WTC11 (cell line): Measurements from ENCODE around the gene WRAP73.

Experiments used
- AFF4 ChIP-seq: sonication (generic); formaldehyde crosslinking; IDR thresholded peaks from 2 replicates; pipeline ENCODE4 v1.8.1; 2023; ENCODE audit warnings: mild to moderate bottlenecking, missing genetic modification reagents, borderline replicate concordance
- ARID4B ChIP-seq: sonication (generic); formaldehyde crosslinking; IDR thresholded peaks from 2 replicates; pipeline ENCODE4 v1.8.0; 2023; ENCODE audit warnings: missing genetic modification reagents, mild to moderate bottlenecking, borderline replicate concordance
- CTCF ChIP-seq: fragments of 200-600 bp; IDR thresholded peaks from 2 replicates; pipeline ENCODE4 v1.8.0; 2022; ENCODE audit warnings: antibody characterized with exemption
- E2F5 ChIP-seq: sonication (generic); formaldehyde crosslinking; IDR thresholded peaks from 2 replicates; pipeline ENCODE4 v1.8.1; 2022; ENCODE audit warnings: mild to moderate bottlenecking, moderate library complexity, missing genetic modification reagents
- HMGXB4 ChIP-seq: sonication (generic); formaldehyde crosslinking; IDR thresholded peaks from 2 replicates; pipeline ENCODE4 v1.8.1; 2023; ENCODE audit warnings: mild to moderate bottlenecking, moderate library complexity, missing genetic modification reagents
- MAX ChIP-seq: sonication (generic); formaldehyde crosslinking; IDR thresholded peaks from 2 replicates; pipeline ENCODE4 v1.8.0; 2022; ENCODE audit warnings: mild to moderate bottlenecking, missing genetic modification reagents
- PREB ChIP-seq: sonication (generic); formaldehyde crosslinking; IDR thresholded peaks from 2 replicates; pipeline ENCODE4 v1.8.1; 2022; ENCODE audit warnings: mild to moderate bottlenecking, missing genetic modification reagents, moderate library complexity, borderline replicate concordance
- SMAD3 ChIP-seq: sonication (generic); formaldehyde crosslinking; IDR thresholded peaks from 2 replicates; pipeline ENCODE4 v1.8.0; 2022; ENCODE audit warnings: missing genetic modification reagents, mild to moderate bottlenecking, borderline replicate concordance
- SOX15 ChIP-seq: fragments of 250-450 bp; sonication (Bioruptor Pico); IDR thresholded peaks from 2 replicates; pipeline ENCODE4 v1.9.0; 2021; ENCODE audit warnings: mild to moderate bottlenecking
- SP1 ChIP-seq: sonication (generic); formaldehyde crosslinking; conservative IDR thresholded peaks from 2 replicates; pipeline ENCODE4 v1.8.1; 2022; ENCODE audit warnings: missing genetic modification reagents
- ZNF263 ChIP-seq: sonication (generic); formaldehyde crosslinking; IDR thresholded peaks from 2 replicates; pipeline ENCODE4 v1.8.1; 2022; ENCODE audit warnings: low read depth, mild to moderate bottlenecking, moderate library complexity, missing genetic modification reagents
- ZSCAN18 ChIP-seq: fragments of 250-450 bp; sonication (Bioruptor Pico); IDR thresholded peaks from 2 replicates; pipeline ENCODE4 v2.1.2; 2022; ENCODE audit warnings: mild to moderate bottlenecking, moderate library complexity

- TF ChIP-seq ARID4B (no peak), MAX (CRISPR knock-in tag) (no peak), ZNF263 (no peak), PREB (no peak), CTCF (no peak), SOX15 (no peak), SMAD3 (no peak), ZSCAN18 (CRISPR knock-in tag) (no peak), HMGXB4 (no peak), AFF4 (CRISPR knock-in tag) (no peak), E2F5 (CRISPR knock-in tag) (no peak), SP1 (CRISPR knock-in tag) (no peak)
These were observed 30.8 kb upstream of the WRAP73 start for GRCh38 chr1:3680488-3681230.
